HG03378 (cell line): ENCODE measurements around the gene MBNL2.

Experiments
- ATAC-seq: cut with Tn5 transposase; IDR thresholded peaks from one replicate; pipeline ENCODE4 v1.9.1; 2021; ENCODE audit warnings: mild to moderate bottlenecking, moderate library complexity; ENCODE audit not compliant: unreplicated experiment

Gene MBNL2

GRCh38 chr13:97231829-97232196 lies 9.7 kb downstream of the MBNL2 start:
- no peak for ATAC-seq

- ATAC-seq = no peak
These were observed 11.4 kb downstream of the MBNL2 start for GRCh38 chr13:97233499-97233898.

GRCh38 chr13:97234236-97234635 lies 12.1 kb downstream of the MBNL2 start:
- no peak for ATAC-seq

- ATAC-seq = no peak
These were observed 12.6 kb downstream of the MBNL2 start for GRCh38 chr13:97234742-97235141.

- ATAC-seq = no peak
These were observed 13.6 kb downstream of the MBNL2 start for GRCh38 chr13:97235549-97236231.

GRCh38 chr13:97237388-97237787 lies 15.3 kb downstream of the MBNL2 start:
- ATAC-seq = no peak

- ATAC-seq = no peak
These were observed 16.3 kb downstream of the MBNL2 start for GRCh38 chr13:97238432-97238831.

GRCh38 chr13:97238883-97239282 lies 16.8 kb downstream of the MBNL2 start:
- ATAC-seq = no peak

GRCh38 chr13:97239306-97239705 lies 17.2 kb downstream of the MBNL2 start:
- ATAC-seq = no peak

GRCh38 chr13:97239943-97240787 lies 18.0 kb downstream of the MBNL2 start:
- no peak for ATAC-seq

GRCh38 chr13:97240788-97241734 lies 18.9 kb downstream of the MBNL2 start:
- no peak for ATAC-seq

GRCh38 chr13:97241761-97242160 lies 19.6 kb downstream of the MBNL2 start:
- no peak for ATAC-seq

GRCh38 chr13:97242755-97243497 lies 20.8 kb downstream of the MBNL2 start:
- no peak for ATAC-seq

GRCh38 chr13:97243915-97244781 lies 22.0 kb downstream of the MBNL2 start:
- no peak for ATAC-seq

- ATAC-seq = no peak
These were observed 22.9 kb downstream of the MBNL2 start for GRCh38 chr13:97245011-97245410.

GRCh38 chr13:97246596-97247158 lies 24.5 kb downstream of the MBNL2 start:
- no peak for ATAC-seq

GRCh38 chr13:97248243-97248642 lies 26.1 kb downstream of the MBNL2 start:
- ATAC-seq = no peak

GRCh38 chr13:97249093-97249795 lies 27.1 kb downstream of the MBNL2 start:
- no peak for ATAC-seq
